T-helper 17 cell (primary cell): ENCODE results near the gene GAL3ST1. TPM values are rescaled to one million over a fixed set of nuclear protein-coding genes. Genes with fewer than 3 reads are reported as not detected.
"Not testable (repeated sequence)": the region's sequence is repeated elsewhere in the genome, so short reads cannot be mapped to it uniquely, and the experiment has no call there.

Experiments used
- ATAC-seq: fragments of 150-1000 bp; cut with Tn5 transposase; 2 replicates; pipeline ENCODE4 v1.10.0; 2021; ENCODE audit warnings: mild to moderate bottlenecking, moderate library complexity
- DNase-seq, 3 donors: peaks; one replicate each; pipeline versions ENCODE4 v3.0.0 to v3.0.0-alpha.2; 2020 to 2021
- H3K9me3 ChIP-seq: one replicate; pipeline ENCODE4 v1.7.0; 2013; ENCODE audit warnings: low read length, mild to moderate bottlenecking; ENCODE audit not compliant: control insufficient read depth, poor library complexity, severe bottlenecking
- H3K27ac Mint-ChIP-seq: one replicate; pipeline ENCODE4 v1.8.0; 2022; ENCODE audit warnings: mild to moderate bottlenecking, moderate library complexity, mixed read lengths
- H3K27me3 Mint-ChIP-seq: one replicate; pipeline ENCODE4 v1.8.0; 2022; ENCODE audit warnings: mixed read lengths
- H3K36me3 Mint-ChIP-seq: one replicate; pipeline ENCODE4 v1.8.0; 2022; ENCODE audit warnings: low read depth, mixed read lengths
- H3K4me1 Mint-ChIP-seq: one replicate; pipeline ENCODE4 v1.8.0; 2022; ENCODE audit warnings: mild to moderate bottlenecking, mixed read lengths
- H3K4me3 Mint-ChIP-seq: one replicate; pipeline ENCODE4 v1.8.0; 2022; ENCODE audit warnings: mild to moderate bottlenecking, moderate library complexity, mixed read lengths
- total RNA-seq, 4 donors: library from RNA in 2 of 4; stranded (reverse) in 2 of 4; gene quantifications; one replicate each; pipeline ENCODE4 v1.2.3 and lab custom pipeline; 2022 to 2026

Gene GAL3ST1
- total RNA-seq, 2 donors from 2014 or later, result not detected

DNA sequence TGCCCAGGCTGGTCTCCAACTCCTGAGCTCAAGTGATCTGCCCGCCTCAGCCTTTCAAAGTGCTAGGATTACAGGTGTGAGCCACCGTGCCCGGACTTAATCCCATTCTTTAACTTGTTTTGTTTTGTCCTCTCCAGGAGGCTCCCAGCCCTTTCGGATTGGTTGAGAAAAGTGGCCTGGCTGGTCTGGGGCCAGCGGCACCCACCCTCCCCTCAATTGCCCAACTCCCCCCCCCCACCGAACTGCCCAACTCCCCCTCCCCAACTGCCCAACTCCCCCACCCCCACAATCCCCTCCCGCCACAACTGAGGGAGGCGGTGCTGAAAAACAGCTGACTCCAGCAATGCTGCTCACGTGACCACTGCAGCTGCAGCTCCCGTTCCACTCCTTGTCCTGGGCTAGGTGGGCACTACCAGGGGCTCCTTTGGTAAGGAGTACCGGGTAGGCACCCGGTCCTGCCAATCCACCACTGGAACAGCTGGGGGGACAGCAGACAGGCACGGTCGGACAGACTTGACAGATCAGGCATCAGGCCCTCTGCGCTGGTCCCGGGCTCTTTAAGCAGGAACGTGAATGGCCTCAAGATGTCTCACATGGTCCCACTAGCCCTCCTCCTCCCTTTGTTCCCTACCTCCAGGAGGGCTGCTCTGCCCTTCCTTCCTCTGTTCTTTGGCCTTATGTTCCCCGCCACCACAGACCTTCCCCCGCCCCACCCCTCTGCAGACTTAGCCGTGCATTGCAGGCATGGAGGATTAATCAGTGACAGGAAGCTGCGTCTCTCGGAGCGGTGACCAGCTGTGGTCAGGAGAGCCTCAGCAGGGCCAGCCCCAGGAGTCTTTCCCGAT is 32.2 kb upstream of the GAL3ST1 start, which contains the start of gene TCN2:
Gene TCN2 (plus strand): TSS at position 720 of the 845 bp plus-strand sequence. CDS start 158 bp downstream, outside the sequence.
- peak; percentile 65 for ATAC-seq
- Mint-ChIP-seq H3K4me3 (peak within 1 kb of the TSS; percentile 90), H3K4me1 (peaks cover 15% of the 10 kb centered on the region), H3K27ac (peak within 1 kb of the TSS; percentile 68), H3K27me3 (peaks cover 6% of the 10 kb centered on the region), H3K36me3 (no peaks in the 10 kb centered on the region)
- no peaks in the 10 kb centered on the region for H3K9me3 ChIP-seq
- no peak for DNase-seq

DNA sequence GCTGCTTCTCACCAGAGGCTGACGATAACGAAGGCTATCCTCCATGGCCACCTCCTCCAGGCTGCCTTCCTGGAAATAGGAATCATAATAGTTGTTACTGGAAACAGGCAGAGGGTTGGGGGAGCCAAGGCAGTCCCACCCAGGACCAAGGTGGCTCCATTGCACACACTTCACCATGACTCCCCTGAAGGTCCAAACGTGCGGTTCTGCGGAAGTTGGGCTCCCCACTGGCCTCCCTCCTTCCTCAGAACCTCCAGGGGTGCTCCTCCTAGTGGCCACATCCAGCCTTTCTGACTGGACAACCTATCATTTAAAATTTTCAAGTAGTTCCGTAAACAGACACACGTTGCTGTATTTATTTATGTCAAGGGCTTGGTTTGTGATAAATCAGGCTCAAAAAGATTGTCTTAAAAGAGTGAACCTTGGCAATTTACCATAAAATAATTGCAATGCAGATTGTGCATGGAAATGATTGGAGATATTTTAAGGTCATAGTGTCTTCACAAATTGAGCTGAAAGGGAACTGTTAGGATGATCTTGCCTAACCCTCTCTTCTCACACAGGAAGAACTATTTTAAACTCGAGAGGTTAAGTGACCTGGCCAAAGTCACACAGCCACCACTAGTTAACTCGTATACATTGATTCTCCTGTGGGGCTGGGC is 31.1 kb upstream of the GAL3ST1 start:
- no peaks in the 10 kb centered on the region for H3K27me3 Mint-ChIP-seq
- DNase-seq, result peak in 1 of 3 donors; percentile 22
- peak; percentile 53 for ATAC-seq
- no peaks in the 10 kb centered on the region for H3K9me3 ChIP-seq
- H3K4me3 Mint-ChIP-seq, result peak overlapping the region; percentile 19
- H3K4me1 Mint-ChIP-seq, result peaks cover 15% of the 10 kb centered on the region
- no peaks in the 10 kb centered on the region for H3K36me3 Mint-ChIP-seq
- peak overlapping the region; percentile 47 for H3K27ac Mint-ChIP-seq

DNA sequence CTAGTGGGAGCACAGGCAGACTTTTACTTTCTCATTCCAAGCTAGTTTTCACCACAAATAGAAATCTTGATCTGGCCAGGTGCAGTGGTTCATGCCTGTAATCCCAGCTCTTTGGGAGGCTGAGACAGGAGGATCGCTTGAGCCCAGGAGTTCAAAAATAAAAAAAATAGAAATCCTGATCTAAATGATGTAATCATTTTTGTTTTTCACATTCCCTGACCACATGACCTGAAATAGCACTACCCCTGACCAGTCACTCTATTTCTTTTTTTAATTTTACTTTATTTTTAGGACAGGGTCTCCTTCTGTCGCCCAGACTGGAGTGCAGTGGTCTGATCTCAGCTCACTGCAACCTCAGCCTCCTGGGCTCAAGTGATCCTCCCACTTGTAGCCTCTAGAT is 30.3 kb upstream of the GAL3ST1 start:
- Mint-ChIP-seq H3K27me3 (no peaks in the 10 kb centered on the region), H3K4me1 (peaks cover 15% of the 10 kb centered on the region), H3K36me3 (no peaks in the 10 kb centered on the region), H3K27ac (no peak overlapping the region), H3K4me3 (no peak overlapping the region)
- DNase-seq (no peak), ATAC-seq (no peak)
- H3K9me3 ChIP-seq, result no peaks in the 10 kb centered on the region

DNA sequence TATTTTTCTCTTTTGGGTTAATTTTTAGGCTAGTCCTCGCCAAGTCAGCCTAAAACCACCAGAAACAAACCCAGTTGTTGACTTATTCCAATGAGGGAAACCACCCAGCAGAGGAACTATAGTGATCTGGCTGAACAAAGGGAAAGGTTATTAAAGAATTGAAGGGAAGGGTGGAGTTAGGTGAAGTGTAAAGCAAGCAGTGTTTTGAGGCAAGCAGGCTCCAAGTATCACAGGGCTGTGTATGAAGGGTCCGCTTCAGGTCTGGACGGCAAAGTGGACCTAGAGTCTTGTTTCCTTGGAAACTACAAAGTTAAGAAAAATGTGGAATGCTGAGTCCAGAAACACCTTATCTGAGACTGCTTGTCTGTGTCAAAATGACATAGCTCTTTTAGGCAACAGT is 29.3 kb upstream of the GAL3ST1 start:
- Mint-ChIP-seq H3K27me3 (no peaks in the 10 kb centered on the region), H3K36me3 (no peaks in the 10 kb centered on the region), H3K27ac (no peak overlapping the region), H3K4me1 (peaks cover 11% of the 10 kb centered on the region), H3K4me3 (no peak overlapping the region)
- no peak for ATAC-seq
- no peaks in the 10 kb centered on the region for H3K9me3 ChIP-seq
- DNase-seq, result no peak

DNA sequence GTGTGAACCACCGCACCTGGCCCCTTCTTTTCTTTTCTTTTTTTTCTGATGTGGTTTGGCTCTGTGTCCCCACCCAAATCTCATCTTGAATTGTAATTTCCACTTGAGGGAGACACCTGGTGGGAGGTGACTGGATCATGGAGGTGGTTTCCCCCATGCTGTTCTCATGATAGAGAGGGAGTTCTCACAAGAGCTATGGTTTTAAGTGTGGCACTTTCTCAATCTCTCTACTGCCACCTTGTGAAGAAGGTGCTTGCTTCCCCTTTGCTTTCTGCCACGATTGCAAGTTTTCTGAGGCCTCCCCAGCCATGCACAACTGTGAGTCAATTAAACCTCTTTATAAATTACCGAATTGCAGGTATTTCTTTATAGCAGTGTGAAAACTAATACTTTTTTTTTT is 27.6 kb upstream of the GAL3ST1 start:
- H3K27me3 Mint-ChIP-seq, result no peaks in the 10 kb centered on the region
- H3K4me1 Mint-ChIP-seq, result peaks cover 5% of the 10 kb centered on the region

DNA sequence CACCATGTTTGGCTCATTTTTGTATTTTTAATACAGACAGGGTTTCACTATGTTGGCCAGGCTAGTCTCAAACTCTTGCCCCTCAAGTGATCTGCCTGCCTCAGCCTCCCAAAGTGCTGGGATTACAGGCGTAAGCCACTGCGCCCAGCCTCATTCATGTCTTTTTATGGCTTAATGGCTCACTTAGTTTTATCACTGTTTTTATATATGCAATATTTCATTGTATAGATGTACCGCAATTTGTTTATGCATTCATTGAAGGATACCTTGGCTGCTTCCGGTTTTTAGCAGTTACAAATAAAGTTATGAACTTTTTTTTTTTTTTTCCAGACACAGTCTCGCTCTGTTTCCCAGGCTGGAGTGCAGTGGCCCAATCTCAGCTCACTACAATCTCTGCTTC is 27.0 kb upstream of the GAL3ST1 start:
- ATAC-seq, result no peak
- Mint-ChIP-seq H3K4me3 (no peak overlapping the region), H3K4me1 (peaks cover 2% of the 10 kb centered on the region), H3K27me3 (no peaks in the 10 kb centered on the region), H3K36me3 (no peaks in the 10 kb centered on the region), H3K27ac (no peak overlapping the region)
- no peaks in the 10 kb centered on the region for H3K9me3 ChIP-seq
- DNase-seq, result no peak

More for the DNA sequence above, 27.6 kb upstream of the GAL3ST1 start:
- DNase-seq, result no peak
- ATAC-seq, result peak; percentile 78
- Mint-ChIP-seq H3K4me3 (no peak overlapping the region), H3K27ac (peak overlapping the region; percentile 1), H3K36me3 (no peaks in the 10 kb centered on the region)
- H3K9me3 ChIP-seq, result no peaks in the 10 kb centered on the region

DNA sequence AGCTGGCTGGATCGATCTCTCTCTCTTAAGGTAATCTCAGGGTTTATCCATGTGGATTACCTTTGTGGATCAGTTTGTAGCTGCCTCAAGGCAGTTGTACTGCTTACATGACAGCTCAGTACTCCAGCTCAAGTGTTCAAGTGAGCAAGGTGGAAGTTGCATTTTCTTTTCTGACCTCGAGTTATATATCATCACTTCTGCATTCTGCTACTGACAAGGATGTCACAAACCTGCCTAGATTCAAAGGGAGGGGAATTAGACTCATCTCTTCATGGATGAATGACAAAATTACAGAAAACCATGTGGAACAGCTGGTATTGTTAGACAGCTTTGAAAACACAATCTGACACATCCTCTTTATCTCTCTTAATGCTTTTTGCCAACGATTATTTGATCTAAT is 26.5 kb upstream of the GAL3ST1 start:
- no peak for ATAC-seq

DNA sequence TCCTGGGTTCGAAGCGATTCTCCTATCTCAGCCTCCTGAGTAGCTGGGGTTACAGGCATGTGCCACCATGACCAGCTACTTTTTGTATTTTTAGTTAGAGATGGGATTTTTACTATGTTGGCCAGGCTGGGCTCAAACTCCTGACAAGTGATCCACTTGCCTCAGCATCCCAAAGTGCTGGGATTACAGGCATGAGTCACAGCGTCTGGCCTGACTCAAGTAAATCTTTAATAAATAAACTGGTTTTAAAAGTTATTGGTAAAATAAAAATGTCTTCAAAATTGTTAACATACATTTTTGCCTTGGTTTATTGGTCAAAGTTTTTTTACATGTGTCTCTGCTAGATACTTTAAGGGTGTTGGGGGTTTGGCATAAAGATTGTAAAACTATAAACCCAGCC is 24.5 kb upstream of the GAL3ST1 start:
- Mint-ChIP-seq H3K36me3 (no peaks in the 10 kb centered on the region), H3K4me1 (peaks cover 2% of the 10 kb centered on the region)
- no peaks in the 10 kb centered on the region for H3K9me3 ChIP-seq

More for the DNA sequence above, 26.5 kb upstream of the GAL3ST1 start:
- no peaks in the 10 kb centered on the region for H3K27me3 Mint-ChIP-seq
- no peaks in the 10 kb centered on the region for H3K36me3 Mint-ChIP-seq
- no peaks in the 10 kb centered on the region for H3K9me3 ChIP-seq
- peaks cover 2% of the 10 kb centered on the region for H3K4me1 Mint-ChIP-seq
- no peak overlapping the region for H3K27ac Mint-ChIP-seq
- no peak overlapping the region for H3K4me3 Mint-ChIP-seq
- DNase-seq, result no peak

DNA sequence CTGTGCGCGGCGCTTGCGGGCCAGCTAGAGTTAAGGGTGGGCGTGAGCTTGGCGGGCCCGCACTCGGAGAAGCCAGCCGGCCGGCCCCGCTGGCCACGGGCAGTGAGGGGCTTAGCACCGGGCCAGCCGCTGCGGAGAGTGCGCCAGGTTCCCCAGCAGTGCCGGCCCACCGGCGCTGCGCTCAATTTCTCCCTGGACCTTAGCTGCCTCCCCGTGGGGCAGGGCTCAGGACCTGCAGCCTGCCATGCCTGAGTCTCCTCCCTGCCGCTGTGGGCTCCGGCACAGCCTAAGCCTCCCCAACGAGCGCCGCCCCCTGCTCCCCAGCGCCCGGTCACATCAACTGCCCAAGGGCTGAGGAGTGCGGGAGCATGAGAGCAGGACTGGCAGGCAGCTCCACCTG is 22.4 kb upstream of the GAL3ST1 start:
- H3K9me3 ChIP-seq, result no peaks in the 10 kb centered on the region
- no peak overlapping the region for H3K27ac Mint-ChIP-seq
- peaks cover 2% of the 10 kb centered on the region for H3K4me1 Mint-ChIP-seq
- no peak overlapping the region for H3K4me3 Mint-ChIP-seq
- no peaks in the 10 kb centered on the region for H3K36me3 Mint-ChIP-seq
- ATAC-seq (no peak), DNase-seq (no peak)
- peaks cover 8% of the 10 kb centered on the region for H3K27me3 Mint-ChIP-seq

More for the DNA sequence above, 24.5 kb upstream of the GAL3ST1 start:
- ATAC-seq (no peak), DNase-seq (no peak)
- Mint-ChIP-seq H3K27ac (no peak overlapping the region), H3K4me3 (no peak overlapping the region), H3K27me3 (no peaks in the 10 kb centered on the region)

DNA sequence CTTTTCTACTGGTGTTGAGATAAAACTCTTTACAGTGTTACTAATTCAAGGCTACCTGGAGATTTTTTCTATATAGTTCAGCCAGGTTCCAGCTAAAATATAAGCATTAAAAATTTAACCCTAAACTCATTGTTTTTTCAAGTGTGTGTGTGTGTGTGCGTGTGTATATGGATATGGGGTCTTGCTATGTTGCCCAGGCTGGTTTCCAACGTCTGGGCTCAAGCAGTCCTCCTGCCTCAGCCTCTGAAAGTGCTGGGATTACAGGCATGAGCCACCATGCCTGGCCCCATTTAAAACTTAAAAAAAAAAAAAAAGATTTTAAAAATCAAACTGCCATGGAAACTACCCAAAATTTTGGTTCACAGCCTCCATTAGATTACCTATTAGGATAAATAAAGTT is 21.7 kb upstream of the GAL3ST1 start:
- H3K27me3 Mint-ChIP-seq, result peaks cover 8% of the 10 kb centered on the region
- H3K36me3 Mint-ChIP-seq, result no peaks in the 10 kb centered on the region
- ATAC-seq (no peak), DNase-seq (no peak)
- peaks cover 2% of the 10 kb centered on the region for H3K4me1 Mint-ChIP-seq
- no peak overlapping the region for H3K4me3 Mint-ChIP-seq
- H3K9me3 ChIP-seq, result no peaks in the 10 kb centered on the region
- H3K27ac Mint-ChIP-seq, result no peak overlapping the region

DNA sequence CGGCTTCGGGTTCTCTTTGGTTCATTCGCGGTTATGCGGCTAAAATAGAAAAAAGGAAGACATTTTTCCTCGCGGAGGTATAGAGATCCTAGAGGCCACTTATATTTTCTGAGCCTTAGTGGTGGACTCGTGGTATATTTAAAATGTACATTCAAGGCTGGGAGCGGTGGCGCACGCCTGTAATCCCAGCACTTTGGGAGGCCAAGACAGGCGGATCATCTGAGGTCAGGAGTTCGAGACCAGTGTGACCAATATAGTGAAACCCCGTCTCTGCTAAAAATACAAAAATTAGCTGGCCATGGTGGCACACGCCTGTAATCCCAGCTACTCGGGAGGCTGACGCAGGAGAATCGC is 17.9 kb upstream of the GAL3ST1 start:
- not testable (repeated sequence) for H3K9me3 ChIP-seq, H3K36me3 Mint-ChIP-seq, H3K27me3 Mint-ChIP-seq, ATAC-seq, DNase-seq, H3K27ac Mint-ChIP-seq, H3K4me3 Mint-ChIP-seq
- H3K4me1 Mint-ChIP-seq, result peaks cover 12% of the 10 kb centered on the region

DNA sequence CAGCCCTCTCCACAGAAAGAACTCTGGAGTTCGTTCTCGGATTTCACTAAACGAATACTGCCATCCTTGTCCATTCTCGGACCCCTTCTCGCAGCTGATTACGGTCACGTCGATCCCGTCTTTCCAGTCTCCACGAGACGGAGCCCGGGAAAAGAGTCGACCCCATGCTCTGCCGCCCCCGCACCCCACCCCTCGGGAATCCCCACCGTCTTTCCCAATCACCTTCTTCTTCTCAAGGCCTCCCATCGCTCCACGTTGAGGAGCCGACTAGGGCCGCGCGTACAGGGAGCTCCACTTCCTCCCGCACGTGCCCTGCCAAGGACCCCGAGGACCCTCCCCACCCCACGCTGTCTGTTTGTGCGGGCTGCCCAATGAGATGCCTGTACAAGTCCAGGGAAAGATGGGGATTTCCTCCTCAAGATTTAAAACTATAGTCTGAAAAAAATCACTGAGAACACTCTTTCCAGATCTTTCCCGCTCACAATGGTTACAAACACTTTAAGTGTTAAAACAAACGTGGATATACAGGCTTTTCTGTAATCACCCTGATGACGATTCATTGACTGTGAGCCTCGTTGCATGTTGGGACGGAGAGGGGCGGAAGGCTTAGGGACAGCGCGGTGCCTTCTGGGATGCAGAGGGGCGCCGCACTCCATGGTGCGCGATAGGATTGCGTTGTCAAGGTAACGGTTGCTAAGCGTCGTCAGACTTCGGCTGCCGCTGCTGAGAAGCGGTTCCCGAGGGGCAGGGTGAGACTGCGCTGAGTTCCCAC is 17.3 kb upstream of the GAL3ST1 start, which contains the start of gene PES1:
Gene PES1 (minus strand): TSS at position 323 of the 772 bp plus-strand sequence. CDS start 77 bp downstream, at position 246.
- peaks cover 8% of the 10 kb centered on the region for H3K27me3 Mint-ChIP-seq
- peaks cover 12% of the 10 kb centered on the region for H3K4me1 Mint-ChIP-seq
- H3K9me3 ChIP-seq, result no peaks in the 10 kb centered on the region
- peak; percentile 84 to 91 (median 91) for DNase-seq
- H3K36me3 Mint-ChIP-seq, result no peaks in the 10 kb centered on the region
- peak; percentile 99 for ATAC-seq
- no peak within 1 kb of the TSS for H3K27ac Mint-ChIP-seq
- no peak within 1 kb of the TSS for H3K4me3 Mint-ChIP-seq

DNA sequence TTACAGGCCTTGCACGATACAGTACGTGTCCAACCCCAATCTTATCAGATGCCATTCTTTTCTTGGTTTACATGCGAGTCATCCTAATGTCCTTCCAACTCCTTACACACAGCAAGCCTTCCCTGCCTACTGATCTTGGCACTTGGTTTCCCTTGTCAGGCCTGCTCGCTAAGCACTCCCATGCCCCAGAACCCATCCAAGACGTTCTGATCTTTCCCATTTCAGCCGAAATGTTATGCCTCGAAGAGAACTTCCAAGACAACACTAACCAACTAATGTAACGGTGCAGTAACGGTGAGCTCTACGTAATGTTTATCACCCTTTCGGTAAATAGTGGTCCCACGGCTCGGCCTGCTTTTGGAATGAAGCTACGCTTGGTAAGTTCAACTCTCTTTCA is 16.7 kb upstream of the GAL3ST1 start:
- no peak for DNase-seq

More for the DNA sequence above, 16.7 kb upstream of the GAL3ST1 start:
- Mint-ChIP-seq H3K27ac (no peak overlapping the region), H3K27me3 (peaks cover 8% of the 10 kb centered on the region), H3K36me3 (no peaks in the 10 kb centered on the region), H3K4me1 (peaks cover 12% of the 10 kb centered on the region), H3K4me3 (no peak overlapping the region)
- no peaks in the 10 kb centered on the region for H3K9me3 ChIP-seq
- ATAC-seq, result no peak
